Osteoblast (primary cell): ENCODE measurements around the gene OAS1. TPM values are rescaled to one million over a fixed set of nuclear protein-coding genes. Genes with fewer than 3 reads are reported as not detected.
"Not testable (repeated sequence)": the region's sequence is repeated elsewhere in the genome, so short reads cannot be mapped to it uniquely, and the experiment has no call there.

Experiments
- DNase-seq: peaks from one replicate; pipeline ENCODE4 v3.0.0; 2011; ENCODE audit warnings: low spot score, mixed read lengths; ENCODE audit not compliant: insufficient read length; ENCODE audit errors: missing footprints
- H2AFZ ChIP-seq: 2 replicates; pipeline ENCODE4 v1.6.0; 2011; ENCODE audit warnings: mild to moderate bottlenecking, low read length
- H3K27ac ChIP-seq: 2 replicates; pipeline ENCODE4 v1.5.1; 2011; ENCODE audit warnings: mild to moderate bottlenecking, low read depth, low read length, moderate library complexity
- H3K27me3 ChIP-seq: 2 replicates; pipeline ENCODE4 v1.6.0; 2012; ENCODE audit warnings: mild to moderate bottlenecking, control low read depth, inconsistent platforms, low read length, moderate library complexity; ENCODE audit not compliant: insufficient read depth
- H3K36me3 ChIP-seq: 2 replicates; pipeline ENCODE4 v1.5.1; 2011; ENCODE audit warnings: mild to moderate bottlenecking, low read length, control low read depth, moderate library complexity; ENCODE audit not compliant: insufficient read depth
- H3K4me1 ChIP-seq: 2 replicates; pipeline ENCODE4 v1.5.1; 2011; ENCODE audit warnings: mild to moderate bottlenecking, low read length, control low read depth, moderate library complexity; ENCODE audit not compliant: insufficient read depth
- H3K4me2 ChIP-seq: 2 replicates; pipeline ENCODE4 v1.6.0; 2011; ENCODE audit warnings: mild to moderate bottlenecking, low read length; ENCODE audit not compliant: insufficient read depth
- H3K4me3 ChIP-seq: fragments of 200-600 bp; sonication (generic); 3 replicates; pipeline ENCODE4 v1.5.1; 2012; ENCODE audit warnings: mild to moderate bottlenecking, low read length, inconsistent platforms; ENCODE audit not compliant: insufficient read depth
- H3K79me2 ChIP-seq: 2 replicates; pipeline ENCODE4 v1.6.0; 2012; ENCODE audit warnings: mild to moderate bottlenecking, low read length, control low read depth, inconsistent platforms; ENCODE audit not compliant: insufficient read depth
- H3K9me3 ChIP-seq: 2 replicates; pipeline ENCODE4 v1.5.1; 2011; ENCODE audit warnings: low read depth, low read length, control low read depth
- H4K20me1 ChIP-seq: 2 replicates; pipeline ENCODE4 v1.6.0; 2012; ENCODE audit warnings: mild to moderate bottlenecking, low read length, control low read depth; ENCODE audit not compliant: insufficient read depth
- CTCF ChIP-seq: IDR thresholded peaks from 2 replicates; pipeline ENCODE4 v1.5.1; 2011; ENCODE audit warnings: mild to moderate bottlenecking, low read depth, low read length, moderate library complexity; ENCODE audit errors: extremely low read depth
- total RNA-seq: library from RNA; depleted of rRNA; stranded (reverse); fragments of >200 nt; gene quantifications from 2 replicates; pipeline ENCODE4 v1.2.3, GENCODE V29; 2012

Gene OAS1
- total RNA-seq, 1 donor = 3.6 TPM

DNA sequence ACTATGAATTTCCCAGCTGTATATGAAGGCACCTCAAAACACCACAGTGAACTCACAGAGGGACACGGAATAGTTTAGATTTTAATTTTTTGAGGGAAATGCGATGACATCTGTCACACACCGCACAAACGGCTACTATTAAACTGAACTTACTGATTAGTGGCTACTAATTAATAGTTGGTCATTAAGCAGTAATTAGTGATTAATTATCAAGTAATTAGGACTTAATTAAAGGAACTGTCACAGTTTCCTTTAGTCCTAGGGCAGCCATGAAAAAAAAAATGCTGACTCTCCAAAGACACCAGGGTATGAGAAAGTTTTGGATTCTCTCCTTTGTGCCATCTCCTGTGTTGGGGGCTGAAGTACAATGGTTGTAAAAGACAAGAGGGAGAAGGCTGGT is 2.9 kb downstream of the OAS1 start:
- Histone ChIP-seq H3K4me1 (peaks cover 20% of the 10 kb centered on the region), H3K4me2 (no peak overlapping the region), H3K9me3 (peaks cover 6% of the 10 kb centered on the region), H3K27me3 (peaks cover 21% of the 10 kb centered on the region), H3K27ac (no peak overlapping the region), H4K20me1 (no peaks in the 10 kb centered on the region), H3K4me3 (no peak overlapping the region), H3K79me2 (no peaks in the 10 kb centered on the region), H3K36me3 (no peaks in the 10 kb centered on the region), H2AFZ (no peak overlapping the region)
- no peak for TF ChIP-seq CTCF
- peak; percentile 11 for DNase-seq

DNA sequence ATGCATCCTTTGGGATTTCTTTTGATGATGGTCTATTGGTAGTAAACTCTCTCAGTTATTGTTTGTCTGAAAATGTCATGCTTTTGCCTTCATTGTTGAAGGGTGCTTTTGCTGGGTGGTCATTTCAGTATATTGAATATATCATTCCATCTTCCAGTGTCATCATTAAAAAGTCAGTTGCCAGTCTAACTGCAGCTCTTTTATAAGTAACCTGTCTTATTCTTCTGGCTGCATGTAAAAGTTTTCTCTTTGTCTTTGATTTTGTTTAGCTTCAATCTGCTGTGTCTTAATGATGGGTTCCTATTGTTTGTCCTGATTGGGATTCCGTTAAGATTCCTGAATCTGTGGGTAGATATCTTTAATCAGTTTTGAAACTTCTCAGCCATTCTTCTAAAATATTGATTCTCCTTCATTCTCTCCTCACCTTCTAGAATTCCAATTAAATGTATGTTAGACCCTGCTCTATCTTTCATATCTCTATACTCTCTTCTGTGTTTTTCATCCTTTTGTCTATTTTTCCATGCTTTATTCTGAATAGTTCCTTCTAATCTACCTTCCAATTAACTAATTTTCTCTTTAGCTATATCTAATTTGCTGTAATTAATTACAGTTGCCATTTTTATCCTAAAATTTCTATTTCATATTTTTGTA is 6.4 kb downstream of the OAS1 start:
- Histone ChIP-seq H3K36me3 (no peaks in the 10 kb centered on the region), H2AFZ (no peak overlapping the region), H3K27ac (no peak overlapping the region), H3K4me1 (no peaks in the 10 kb centered on the region), H3K4me2 (no peak overlapping the region), H3K27me3 (peaks cover 18% of the 10 kb centered on the region), H3K9me3 (peaks cover 6% of the 10 kb centered on the region), H3K4me3 (no peak overlapping the region), H3K79me2 (no peaks in the 10 kb centered on the region), H4K20me1 (no peaks in the 10 kb centered on the region)
- no peak for DNase-seq
- TF ChIP-seq CTCF = no peak

GRCh38 chr12:112913888-112914287 is 7.1 kb downstream of the OAS1 start:
- H3K27me3 ChIP-seq = peaks cover 17% of the 10 kb centered on the region

DNA sequence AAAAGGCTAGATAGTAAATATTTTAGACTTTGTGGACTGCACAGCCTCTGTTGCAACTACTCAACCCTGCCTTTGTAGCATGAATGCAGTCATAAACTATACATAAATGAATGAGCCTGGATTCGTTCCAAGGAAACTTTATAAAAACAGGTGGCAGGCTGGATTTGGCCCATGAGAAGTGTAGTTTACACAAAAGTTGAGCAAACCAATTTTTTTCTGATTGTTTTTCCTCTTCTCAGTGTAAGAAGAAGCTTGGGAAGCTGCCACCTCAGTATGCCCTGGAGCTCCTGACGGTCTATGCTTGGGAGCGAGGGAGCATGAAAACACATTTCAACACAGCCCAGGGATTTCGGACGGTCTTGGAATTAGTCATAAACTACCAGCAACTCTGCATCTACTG is 9.5 kb downstream of the OAS1 start:
- Histone ChIP-seq H3K79me2 (no peaks in the 10 kb centered on the region), H3K36me3 (no peaks in the 10 kb centered on the region), H3K4me3 (no peak overlapping the region), H3K27me3 (peaks cover 6% of the 10 kb centered on the region), H4K20me1 (no peaks in the 10 kb centered on the region), H3K27ac (no peak overlapping the region), H3K4me2 (no peak overlapping the region), H2AFZ (no peak overlapping the region), H3K9me3 (peaks cover 6% of the 10 kb centered on the region), H3K4me1 (no peaks in the 10 kb centered on the region)
- TF ChIP-seq CTCF = no peak
- no peak for DNase-seq

More at GRCh38 chr12:112913888-112914287, 7.1 kb downstream of the OAS1 start:
- H3K36me3 ChIP-seq, H3K9me3 ChIP-seq, H3K79me2 ChIP-seq, H3K4me1 ChIP-seq, DNase-seq, H4K20me1 ChIP-seq, H3K27ac ChIP-seq, H3K4me3 ChIP-seq, H3K4me2 ChIP-seq, H2AFZ ChIP-seq: not testable (repeated sequence)
